ENCODE data around the gene FAM149B1. TPM values are rescaled to one million over a fixed set of nuclear protein-coding genes. Genes with fewer than 3 reads are reported as not detected.
"Not testable (repeated sequence)": the region's sequence is repeated elsewhere in the genome, so short reads cannot be mapped to it uniquely, and the experiment has no call there.

FAM149B1 gene
- total RNA-seq, 1 donor, result 28.5 TPM

GRCh38 chr10:73134727-73135126 is 33.2 kb upstream of the FAM149B1 start:
- no peak for TF ChIP-seq CTCF (IDR thresholded peaks at IDR 0.05; ENCODE audit: insufficient read depth, low read depth, low read length)
- H3K4me3 ChIP-seq (ENCODE audit: low read depth, low read length), result no peak overlapping the region
- no peak for DNase-seq (ENCODE audit: low read depth)

GRCh38 chr10:73136627-73137026 is 31.3 kb upstream of the FAM149B1 start:
- TF ChIP-seq CTCF (IDR thresholded peaks at IDR 0.05; ENCODE audit: insufficient read depth, low read depth, low read length), result no peak
- no peak for DNase-seq (ENCODE audit: low read depth)
- no peak overlapping the region for H3K4me3 ChIP-seq (ENCODE audit: low read depth, low read length)

- no peak for DNase-seq (ENCODE audit: low read depth)
- TF ChIP-seq CTCF (IDR thresholded peaks at IDR 0.05; ENCODE audit: insufficient read depth, low read depth, low read length), result no peak
- no peak overlapping the region for H3K4me3 ChIP-seq (ENCODE audit: low read depth, low read length)
Measured at GRCh38 chr10:73139251-73139650, 28.7 kb upstream of the FAM149B1 start.

- H3K4me3 ChIP-seq (ENCODE audit: low read depth, low read length), result no peak overlapping the region
- TF ChIP-seq CTCF (IDR thresholded peaks at IDR 0.05; ENCODE audit: insufficient read depth, low read depth, low read length), result no peak
- no peak for DNase-seq (ENCODE audit: low read depth)
Measured at GRCh38 chr10:73141603-73142002, 26.3 kb upstream of the FAM149B1 start.

GRCh38 chr10:73150633-73151413 is 17.1 kb upstream of the FAM149B1 start:
- not testable (repeated sequence) for H3K4me3 ChIP-seq (ENCODE audit: low read depth, low read length); DNase-seq (ENCODE audit: low read depth)

- no peak for DNase-seq (ENCODE audit: low read depth)
- H3K4me3 ChIP-seq (ENCODE audit: low read depth, low read length), result no peak overlapping the region
- TF ChIP-seq CTCF (IDR thresholded peaks at IDR 0.05; ENCODE audit: insufficient read depth, low read depth, low read length), result no peak
Measured at GRCh38 chr10:73152009-73152408, 15.9 kb upstream of the FAM149B1 start.

- TF ChIP-seq CTCF (IDR thresholded peaks at IDR 0.05; ENCODE audit: insufficient read depth, low read depth, low read length), result no peak
- no peak for DNase-seq (ENCODE audit: low read depth)
- no peak overlapping the region for H3K4me3 ChIP-seq (ENCODE audit: low read depth, low read length)
Measured at GRCh38 chr10:73156054-73156453, 11.9 kb upstream of the FAM149B1 start.
